ENCODE measurements around the gene ASS1. TPM values are rescaled to one million over a fixed set of nuclear protein-coding genes. Genes with fewer than 3 reads are reported as not detected.

ASS1 gene
- total and polyA plus RNA-seq, 2 of the 13 experiments (the other 11 are each of a cell fraction or from before 2014, with no cell fraction given): 77.6 to 122 TPM

- no peak for TF ChIP-seq CEBPZ (IDR thresholded peaks at IDR 0.05; ENCODE audit: low read length)
- TF ChIP-seq, protein P1, sequence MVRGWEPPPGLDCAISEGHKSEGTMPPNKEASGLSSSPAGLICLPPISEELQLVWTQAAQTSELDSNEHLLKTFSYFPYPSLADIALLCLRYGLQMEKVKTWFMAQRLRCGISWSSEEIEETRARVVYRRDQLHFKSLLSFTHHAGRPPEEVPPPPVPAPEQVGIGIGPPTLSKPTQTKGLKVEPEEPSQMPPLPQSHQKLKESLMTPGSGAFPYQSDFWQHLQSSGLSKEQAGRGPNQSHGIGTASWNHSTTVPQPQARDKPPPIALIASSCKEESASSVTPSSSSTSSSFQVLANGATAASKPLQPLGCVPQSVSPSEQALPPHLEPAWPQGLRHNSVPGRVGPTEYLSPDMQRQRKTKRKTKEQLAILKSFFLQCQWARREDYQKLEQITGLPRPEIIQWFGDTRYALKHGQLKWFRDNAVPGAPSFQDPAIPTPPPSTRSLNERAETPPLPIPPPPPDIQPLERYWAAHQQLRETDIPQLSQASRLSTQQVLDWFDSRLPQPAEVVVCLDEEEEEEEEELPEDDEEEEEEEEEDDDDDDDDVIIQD (CRISPR knock-in tag; IDR thresholded peaks at IDR 0.05; ENCODE audit: low read depth): no peak
- TF ChIP-seq HNRNPH1 (optimal IDR thresholded peaks at IDR 0.05; ENCODE audit: low read depth, low read length): no peak
- no peak for TF ChIP-seq ZNF562 (CRISPR knock-in tag; IDR thresholded peaks at IDR 0.05; ENCODE audit: borderline replicate concordance)
- TF ChIP-seq KDM6A (CRISPR knock-in tag; IDR thresholded peaks at IDR 0.05; ENCODE audit: low read depth): no peak
- TF ChIP-seq SKIL (CRISPR knock-in tag; IDR thresholded peaks at IDR 0.05; ENCODE audit: borderline replicate concordance): peak; percentile 92
- TF ChIP-seq MYPOP (CRISPR knock-in tag; IDR thresholded peaks at IDR 0.05): no peak
- no peak for TF ChIP-seq ZFP36L1 (CRISPR knock-in tag; IDR thresholded peaks at IDR 0.05)
- no peak for TF ChIP-seq MTF2 (CRISPR knock-in tag; IDR thresholded peaks at IDR 0.05; ENCODE audit: borderline replicate concordance)
- TF ChIP-seq, protein P2, sequence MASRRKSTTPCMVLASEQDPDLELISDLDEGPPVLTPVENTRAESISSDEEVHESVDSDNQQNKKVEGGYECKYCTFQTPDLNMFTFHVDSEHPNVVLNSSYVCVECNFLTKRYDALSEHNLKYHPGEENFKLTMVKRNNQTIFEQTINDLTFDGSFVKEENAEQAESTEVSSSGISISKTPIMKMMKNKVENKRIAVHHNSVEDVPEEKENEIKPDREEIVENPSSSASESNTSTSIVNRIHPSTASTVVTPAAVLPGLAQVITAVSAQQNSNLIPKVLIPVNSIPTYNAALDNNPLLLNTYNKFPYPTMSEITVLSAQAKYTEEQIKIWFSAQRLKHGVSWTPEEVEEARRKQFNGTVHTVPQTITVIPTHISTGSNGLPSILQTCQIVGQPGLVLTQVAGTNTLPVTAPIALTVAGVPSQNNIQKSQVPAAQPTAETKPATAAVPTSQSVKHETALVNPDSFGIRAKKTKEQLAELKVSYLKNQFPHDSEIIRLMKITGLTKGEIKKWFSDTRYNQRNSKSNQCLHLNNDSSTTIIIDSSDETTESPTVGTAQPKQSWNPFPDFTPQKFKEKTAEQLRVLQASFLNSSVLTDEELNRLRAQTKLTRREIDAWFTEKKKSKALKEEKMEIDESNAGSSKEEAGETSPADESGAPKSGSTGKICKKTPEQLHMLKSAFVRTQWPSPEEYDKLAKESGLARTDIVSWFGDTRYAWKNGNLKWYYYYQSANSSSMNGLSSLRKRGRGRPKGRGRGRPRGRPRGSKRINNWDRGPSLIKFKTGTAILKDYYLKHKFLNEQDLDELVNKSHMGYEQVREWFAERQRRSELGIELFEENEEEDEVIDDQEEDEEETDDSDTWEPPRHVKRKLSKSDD (CRISPR knock-in tag; IDR thresholded peaks at IDR 0.05; ENCODE audit: low read depth): no peak
- no peak; the same call in 1 of the 2 replicates for TF ChIP-seq NCOR1 (IDR thresholded peaks at IDR 0.05; ENCODE audit: borderline replicate concordance, low read length)
- TF ChIP-seq ZNF614 (CRISPR knock-in tag; IDR thresholded peaks at IDR 0.05; ENCODE audit: borderline replicate concordance): no peak
- TF ChIP-seq ZNF746 (CRISPR knock-in tag; IDR thresholded peaks at IDR 0.05): 0 out of 2 replicates have a peak, but pooled peaks have one; percentile 15
- TF ChIP-seq SP4 (CRISPR knock-in tag; IDR thresholded peaks at IDR 0.05): no peak
- TF ChIP-seq, protein P3, sequence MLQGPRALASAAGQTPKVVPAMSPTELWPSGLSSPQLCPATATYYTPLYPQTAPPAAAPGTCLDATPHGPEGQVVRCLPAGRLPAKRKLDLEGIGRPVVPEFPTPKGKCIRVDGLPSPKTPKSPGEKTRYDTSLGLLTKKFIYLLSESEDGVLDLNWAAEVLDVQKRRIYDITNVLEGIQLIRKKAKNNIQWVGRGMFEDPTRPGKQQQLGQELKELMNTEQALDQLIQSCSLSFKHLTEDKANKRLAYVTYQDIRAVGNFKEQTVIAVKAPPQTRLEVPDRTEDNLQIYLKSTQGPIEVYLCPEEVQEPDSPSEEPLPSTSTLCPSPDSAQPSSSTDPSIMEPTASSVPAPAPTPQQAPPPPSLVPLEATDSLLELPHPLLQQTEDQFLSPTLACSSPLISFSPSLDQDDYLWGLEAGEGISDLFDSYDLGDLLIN (CRISPR knock-in tag; IDR thresholded peaks at IDR 0.05; ENCODE audit: borderline replicate concordance): no peak
Observed at GRCh38 chr9:130451509-130452388, 7.0 kb downstream of the ASS1 start (continued).

Data from HepG2 (cell line).